ENCODE measurements around the gene MICOS13. TPM values are rescaled to one million over a fixed set of nuclear protein-coding genes. Genes with fewer than 3 reads are reported as not detected.

The MICOS13 gene
- total and polyA plus RNA-seq, 10 of the 15 experiments (the other 5 are each of a cell fraction or from before 2014, with no cell fraction given), result 9.4 to 211 (median 51.3) TPM

GRCh38 chr19:5664515-5664914 is 15.8 kb downstream of the MICOS13 start:
- FAIRE-seq (no peak), ATAC-seq (no peak), DNase-seq (ENCODE audit: low read depth, low spot score) (no peak)
- H2AFZ ChIP-seq (ENCODE audit: control insufficient read depth, low read depth, low read length), result no peak overlapping the region
- no peak overlapping the region for H3K9ac ChIP-seq (ENCODE audit: control insufficient read depth, insufficient read depth, low read length)
- intact Hi-C loops (cut with micrococcal nuclease; ENCODE audit: unreplicated experiment) (no loop called here), in situ Hi-C loops (cut with MboI) (no loop called here)
- H3K27ac ChIP-seq (ENCODE audit: control insufficient read depth, insufficient read depth), result no peak overlapping the region
- no peak overlapping the region for H3K4me2 ChIP-seq (ENCODE audit: control insufficient read depth, insufficient read depth)
- no peaks in the 10 kb centered on the region for H3K27me3 ChIP-seq (replicated peaks in 1 of 2; ENCODE audit: control insufficient read depth in 2 of 2, insufficient read depth in 2 of 2, low read length in 1 of 2)
- WGBS (ENCODE audit: insufficient coverage, insufficient replicate concordance, low lambda C conversion rate, missing lambda C conversion rate), result 50% methylated on average over 2 of the region's 2 CpGs
- peaks cover 36 to 53% of the 10 kb centered on the region in 2 experiments for H3K36me3 ChIP-seq (ENCODE audit: control insufficient read depth in 2 of 2, insufficient read depth in 2 of 2, low read length in 1 of 2)
- ChIA-PET POLR2A (interaction anchor here (1.1 kb wide), 1 partner anchor 42 kb away, joined by 4 read pairs; the partner anchor contains the start of genes SAFB and SAFB2), SMC1A (ENCODE audit: uncharacterized antibody, unreplicated experiment) (no interaction called here), CTCF (interaction anchor here (1.3 to 1.7 kb wide), 2 partner anchors 10 to 31 kb away, joined by 3 read pairs; no protein-coding TSS in a partner anchor), RAD21 (ENCODE audit: unreplicated experiment) (no interaction called here)
- no peaks in the 10 kb centered on the region for H3K9me3 ChIP-seq (replicated peaks; ENCODE audit: control insufficient read depth, insufficient read depth, low read length)
- peaks cover 3% of the 10 kb centered on the region; the same call in 1 of the 2 replicates for H3K4me1 ChIP-seq (ENCODE audit: control insufficient read depth, insufficient read depth, low read length)
- no peaks in the 10 kb centered on the region for H3K79me2 ChIP-seq (ENCODE audit: control insufficient read depth, insufficient read depth, low read length)
- TF ChIP-seq HDAC6 (IDR thresholded peaks at IDR 0.05; ENCODE audit: unreplicated experiment) (no peak), ESRRA (IDR thresholded peaks at IDR 0.05; ENCODE audit: low read length) (no peak), CUX1 (IDR thresholded peaks at IDR 0.05; ENCODE audit: insufficient replicate concordance, low read depth, low read length) (no peak), REST (IDR thresholded peaks at IDR 0.05; ENCODE audit: low read depth, low read length) (no peak), CEBPB (IDR thresholded peaks at IDR 0.05; ENCODE audit: borderline replicate concordance in 1 of 2, low read depth in 2 of 2, low read length in 2 of 2) (no peak), E4F1 (IDR thresholded peaks at IDR 0.05; ENCODE audit: borderline replicate concordance, partially characterized antibody) (no peak), RFX5 (IDR thresholded peaks at IDR 0.05; ENCODE audit: low read depth, low read length) (no peak), PKNOX1 (IDR thresholded peaks at IDR 0.05) (no peak), POLR2A (IDR thresholded peaks at IDR 0.05; ENCODE audit: low read depth, low read length) (no peak)
- H4K20me1 ChIP-seq (ENCODE audit: control insufficient read depth, insufficient read depth), result no peaks in the 10 kb centered on the region; the same call in 1 of the 2 replicates
- BruUV-seq (replicated peaks), result TSS peak; percentile 29
- no peak overlapping the region for H3K4me3 ChIP-seq

All from GM12878 (cell line).